ENCODE data around the gene ZFAND3.

The ZFAND3 gene

GRCh38 chr6:38159596-38159995 is 340.1 kb downstream of the ZFAND3 start:
- DNase-seq = no peak

GRCh38 chr6:38160831-38161230 is 341.3 kb downstream of the ZFAND3 start:
- no peak for DNase-seq

GRCh38 chr6:38161331-38161730 is 341.8 kb downstream of the ZFAND3 start:
- DNase-seq = no peak

DNA sequence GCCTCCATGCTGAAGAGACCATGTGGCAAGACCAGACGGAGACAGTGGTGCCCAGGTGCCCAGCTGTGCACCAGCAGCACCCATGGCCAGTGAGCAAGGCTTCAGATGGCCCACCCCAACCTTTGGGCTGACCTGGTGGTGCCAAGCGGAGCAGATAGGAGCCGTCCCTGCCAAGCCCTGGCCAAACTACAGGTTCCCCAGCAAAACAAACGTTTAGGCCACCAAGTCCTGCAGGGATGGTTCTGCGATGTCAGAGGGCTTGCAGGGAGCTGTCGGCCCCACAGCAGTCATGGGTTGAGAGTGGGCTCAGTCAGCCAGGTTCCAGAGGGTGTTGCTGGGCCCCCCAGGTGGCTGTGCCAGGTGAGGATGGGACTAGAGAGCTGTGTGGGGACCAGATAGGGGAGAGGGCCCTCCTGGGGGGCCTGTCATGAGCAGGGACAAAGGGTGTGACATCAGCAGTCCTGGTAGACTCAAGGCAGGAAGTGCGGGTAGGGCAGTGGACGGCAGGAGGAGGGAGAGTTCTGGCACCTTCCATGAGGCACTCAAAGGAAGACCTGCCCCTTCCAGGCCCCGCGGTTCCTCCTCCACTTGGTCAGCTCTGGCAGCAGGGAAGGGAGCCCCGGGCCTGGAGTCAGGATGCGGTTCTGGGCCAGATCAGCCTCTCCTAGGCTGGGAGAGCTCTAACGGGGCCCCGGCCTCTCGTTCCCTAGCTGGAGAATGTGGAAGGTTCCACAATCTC is 342.4 kb downstream of the ZFAND3 start:
- DNase-seq = no peak

DNA sequence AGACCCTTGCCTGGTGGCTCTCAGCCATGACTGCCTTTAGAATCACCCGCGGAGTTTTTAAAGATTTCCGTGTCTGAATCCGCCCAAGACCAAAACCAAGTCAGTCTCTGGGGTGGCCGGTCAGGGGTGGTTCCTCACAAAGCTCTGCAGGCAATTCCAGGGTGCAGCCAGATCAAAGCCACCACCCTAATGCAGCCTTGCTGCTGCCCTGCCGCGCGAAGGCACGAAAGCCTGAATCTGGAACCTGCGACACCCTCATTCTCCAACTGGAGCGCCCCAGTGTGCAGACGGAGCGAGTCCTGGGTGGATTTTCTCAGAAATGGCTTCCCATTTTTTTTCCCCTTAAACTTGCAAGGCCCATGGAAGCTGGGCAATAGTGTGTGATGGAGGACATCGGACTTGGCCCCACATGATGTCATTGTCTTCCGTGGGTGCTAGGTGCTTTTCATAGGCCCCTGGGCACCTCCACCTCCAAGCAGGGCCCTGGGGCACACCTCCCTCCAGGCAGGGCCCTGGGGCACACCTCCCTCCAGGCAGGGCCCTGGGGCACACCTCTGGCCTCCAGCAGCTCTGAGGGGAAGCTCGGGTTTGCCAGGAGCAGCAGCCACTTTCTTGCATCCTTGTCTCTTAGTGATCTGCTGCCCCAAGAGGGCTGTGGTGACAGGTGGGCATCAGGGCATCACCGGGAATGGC is 343.1 kb downstream of the ZFAND3 start:
- no peak for DNase-seq

DNA sequence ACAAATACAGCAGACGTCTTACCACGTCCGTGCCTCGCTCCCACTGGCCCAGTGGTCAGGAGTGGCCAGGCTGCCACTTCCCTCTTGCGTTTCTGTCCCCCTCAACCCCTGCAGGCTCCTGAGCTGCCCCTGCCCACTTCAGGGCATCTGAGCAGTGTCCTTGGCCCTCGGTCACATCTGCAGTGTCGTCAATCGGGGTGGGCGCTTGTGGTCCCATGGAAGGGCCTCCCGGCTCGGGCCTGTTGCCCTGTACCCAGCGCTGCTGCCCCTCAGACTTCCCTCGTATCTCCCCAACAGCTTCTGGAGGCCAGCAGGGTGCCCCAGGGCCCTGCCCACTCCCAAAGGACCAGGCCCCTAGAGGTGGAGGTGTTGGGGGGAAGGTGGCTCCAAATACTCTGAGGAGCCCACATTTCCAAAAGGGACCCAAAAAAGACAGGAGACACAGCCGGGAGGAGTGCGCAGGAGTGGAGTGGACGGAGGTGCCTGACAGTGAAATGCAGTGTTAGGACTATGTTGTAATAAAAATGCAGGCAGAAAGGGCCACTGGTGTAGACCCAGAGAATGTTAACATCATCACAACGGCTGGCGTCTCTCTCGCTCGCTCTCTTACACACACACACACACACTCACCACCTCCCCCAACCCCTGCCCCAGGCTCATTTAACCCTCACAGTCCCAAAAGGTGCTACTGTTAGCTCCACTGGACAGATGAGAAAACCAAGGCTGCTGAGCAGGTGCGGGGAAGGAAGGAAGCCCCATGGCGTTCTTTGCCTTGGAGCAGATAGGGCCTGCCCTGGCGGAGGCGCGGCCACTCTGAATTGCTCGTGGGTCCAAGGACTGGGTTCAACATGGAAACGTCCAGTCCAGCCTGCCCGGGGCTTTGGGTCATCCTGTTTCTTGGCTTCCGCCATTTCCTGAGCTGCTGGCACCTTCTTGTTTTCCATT is 343.9 kb downstream of the ZFAND3 start:
- DNase-seq = no peak

- no peak for DNase-seq
These were observed 344.6 kb downstream of the ZFAND3 start for GRCh38 chr6:38164131-38164481.

DNA sequence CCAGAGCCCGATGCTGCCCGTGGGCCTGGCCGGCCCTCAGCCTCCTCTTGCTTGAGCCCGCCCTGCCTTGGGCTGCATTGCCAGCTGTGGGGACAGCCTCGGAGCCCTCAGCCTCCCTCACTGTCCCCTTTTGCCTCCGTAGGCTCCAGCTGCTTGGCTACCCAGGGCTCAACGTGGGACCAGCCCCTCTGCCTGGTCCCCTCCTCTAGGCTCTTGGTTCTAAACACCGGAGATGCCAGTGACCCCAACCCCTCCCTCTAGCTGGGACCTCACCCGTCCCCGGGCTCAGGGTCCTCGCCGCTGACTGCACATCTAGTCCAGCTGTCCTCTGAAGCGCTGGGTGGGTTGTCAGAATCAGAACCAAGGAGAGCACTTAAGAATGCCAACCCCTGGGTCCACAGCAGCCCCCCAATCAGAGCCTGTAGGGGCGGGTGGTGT is 345.2 kb downstream of the ZFAND3 start:
- DNase-seq = no peak

DNA sequence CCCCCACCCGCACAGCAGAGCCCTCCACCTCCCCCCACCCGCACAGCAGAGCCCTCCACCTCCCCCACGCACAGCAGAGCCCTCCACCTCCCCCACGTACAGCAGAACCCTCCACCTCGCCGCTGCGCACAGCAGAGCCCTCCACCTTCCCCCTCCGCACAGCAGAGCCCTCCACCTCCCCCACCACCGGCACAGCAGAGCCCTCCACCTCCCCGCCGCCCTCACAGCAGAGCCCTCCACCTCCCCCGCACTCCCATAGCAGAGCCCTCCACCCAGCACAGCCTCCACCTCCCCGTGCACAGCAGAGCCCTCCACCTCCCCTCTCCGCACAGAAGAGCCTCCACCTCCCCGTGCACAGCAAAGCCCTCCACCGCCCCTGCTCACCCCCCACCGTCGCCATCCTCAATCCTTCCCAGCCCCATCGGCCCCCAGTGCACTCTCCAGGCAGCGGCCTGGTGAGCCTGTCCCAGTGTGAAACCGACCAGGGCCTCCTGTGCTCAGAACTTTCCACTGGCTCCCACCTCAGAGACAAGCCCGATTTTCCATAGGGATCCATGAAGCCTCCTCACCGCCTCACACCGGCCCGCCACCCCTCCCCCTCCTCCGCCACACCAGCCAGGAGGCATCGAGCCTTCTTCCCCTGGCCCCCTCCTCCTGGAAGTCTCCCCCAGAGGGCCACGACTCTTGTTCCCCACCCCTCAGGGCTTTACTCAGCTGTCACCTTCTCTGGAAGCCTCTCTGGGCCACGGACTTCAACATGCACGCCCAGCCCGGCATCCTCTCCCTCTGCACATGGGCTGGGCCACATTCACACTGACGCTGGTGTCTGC is 347.1 kb downstream of the ZFAND3 start:
- no peak for DNase-seq

DNA sequence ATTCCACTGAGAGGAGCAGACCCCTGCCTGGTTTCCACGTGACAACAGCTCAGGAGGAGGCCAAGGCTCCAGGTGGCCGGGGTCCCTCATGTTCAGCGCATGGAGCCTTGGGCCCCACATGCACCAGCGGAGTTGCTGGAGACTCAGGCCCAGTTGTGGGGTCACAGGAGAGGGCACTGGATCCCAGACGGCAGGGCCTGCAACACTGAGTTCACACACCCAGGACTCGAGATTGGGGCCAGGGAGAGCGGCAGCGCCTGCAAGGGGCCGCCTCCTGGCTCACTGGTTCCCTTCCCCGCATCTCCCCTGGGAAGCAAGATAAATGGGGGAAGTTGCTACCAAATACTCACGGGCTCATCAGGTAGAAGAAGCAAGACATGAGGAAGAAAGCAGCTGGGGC is 348.1 kb downstream of the ZFAND3 start:
- DNase-seq = no peak

- DNase-seq = no peak
These were observed 348.6 kb downstream of the ZFAND3 start for GRCh38 chr6:38168126-38168525.

DNA sequence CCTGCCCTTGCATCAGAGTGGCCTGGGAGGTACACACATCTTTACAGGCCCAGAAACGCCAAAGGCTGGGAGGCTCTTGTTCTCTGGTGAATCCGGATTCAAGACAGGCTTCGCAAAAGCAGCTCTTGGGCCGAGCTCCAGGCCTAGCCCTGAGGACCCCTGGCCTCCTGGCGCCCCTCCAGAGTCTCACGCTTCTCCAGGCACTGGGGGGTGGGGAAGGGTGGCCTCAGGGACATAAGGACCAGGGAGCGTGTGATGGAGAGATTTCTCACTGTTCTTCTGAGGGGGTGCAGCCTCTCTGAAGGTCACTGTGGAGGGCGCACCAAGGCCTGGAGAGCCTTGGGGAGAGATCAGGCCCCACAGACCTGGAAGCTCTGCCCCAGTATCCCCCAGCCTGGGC is 349.2 kb downstream of the ZFAND3 start:
- no peak for DNase-seq

- DNase-seq = no peak
These were observed 349.9 kb downstream of the ZFAND3 start for GRCh38 chr6:38169221-38169976.

DNA sequence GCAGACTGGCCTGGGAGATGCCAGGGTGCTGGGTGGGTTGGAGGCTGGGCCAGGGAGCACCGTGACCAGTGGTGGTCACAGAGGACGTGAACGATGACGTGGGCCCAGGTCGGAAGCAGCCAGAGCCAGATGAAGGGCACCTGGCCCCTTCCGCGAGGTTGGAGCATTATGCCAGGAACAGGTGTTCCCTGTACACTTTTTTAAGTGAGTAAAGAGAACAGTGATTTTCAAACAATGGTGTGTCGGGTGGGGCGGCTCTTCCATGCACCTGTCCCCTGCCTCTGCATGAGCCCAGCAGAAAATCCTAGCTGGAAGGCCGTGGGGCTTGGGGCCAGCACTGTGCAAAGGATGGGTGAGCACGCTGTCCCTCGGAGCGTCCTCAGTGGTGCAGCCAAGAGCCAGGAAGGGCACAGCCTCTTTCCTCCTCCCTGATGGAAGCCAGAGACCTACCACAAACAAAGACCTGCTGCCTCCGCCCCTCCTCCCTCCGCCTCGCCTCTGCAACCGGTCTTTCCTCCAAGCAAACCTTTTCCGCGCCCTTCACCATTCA is 350.5 kb downstream of the ZFAND3 start:
- no peak for DNase-seq

- DNase-seq = no peak
These were observed 351.3 kb downstream of the ZFAND3 start for GRCh38 chr6:38170666-38171355.

- DNase-seq = no peak
These were observed 352.6 kb downstream of the ZFAND3 start for GRCh38 chr6:38171997-38172738.

DNA sequence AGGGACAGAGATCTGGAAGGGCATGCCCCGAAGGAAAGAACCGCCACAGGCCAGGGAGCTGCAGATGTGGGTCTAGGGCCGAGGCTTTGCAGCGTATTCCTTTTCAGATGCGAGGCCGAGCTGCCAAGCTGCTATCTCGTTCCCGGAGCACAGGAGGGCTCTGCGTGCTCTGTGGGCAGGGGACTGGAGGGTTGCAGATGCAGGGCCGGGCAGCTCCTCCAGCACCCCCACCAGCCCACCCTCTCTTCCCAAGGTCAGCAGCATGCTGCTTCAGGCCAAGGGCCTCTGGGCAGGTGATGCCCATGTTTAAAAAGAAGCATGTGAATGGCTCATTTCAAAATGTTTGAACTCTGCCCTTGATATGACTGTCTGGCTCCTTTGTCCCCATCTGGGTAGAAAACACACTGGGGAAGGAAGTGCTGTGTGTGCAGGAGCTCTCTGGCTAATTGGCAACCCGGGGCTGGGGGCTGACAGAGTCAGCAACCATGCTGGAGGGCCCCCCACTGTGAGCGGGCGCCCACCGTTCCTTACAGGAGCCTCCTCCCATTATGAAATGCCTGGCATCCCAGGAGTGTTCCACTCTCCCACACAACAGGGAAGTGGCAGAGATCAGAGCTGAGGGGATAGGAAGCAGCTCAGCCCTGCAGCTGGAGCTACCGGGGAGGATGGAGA is 353.3 kb downstream of the ZFAND3 start:
- DNase-seq = no peak

GRCh38 chr6:38173909-38174308 is 354.4 kb downstream of the ZFAND3 start:
- no peak for DNase-seq

DNA sequence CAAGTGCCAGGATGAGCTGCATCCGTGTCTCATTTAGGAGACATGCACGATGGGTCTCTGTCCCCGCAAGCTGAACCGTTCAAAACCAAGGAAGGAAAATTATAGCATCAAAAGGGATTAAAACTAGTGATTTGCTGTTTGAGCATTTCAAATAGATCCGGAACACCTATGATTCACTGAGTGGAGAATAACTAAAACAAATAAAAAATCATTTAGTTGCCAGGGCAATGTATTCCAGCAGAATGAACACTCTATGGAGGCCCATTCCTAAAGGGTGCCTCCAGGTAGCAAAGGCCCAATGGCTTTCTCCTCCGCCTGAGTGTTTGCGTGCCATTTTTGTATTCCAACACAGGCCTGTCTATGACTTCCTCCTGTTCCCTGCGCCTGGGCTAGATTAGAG is 354.8 kb downstream of the ZFAND3 start:
- DNase-seq = no peak

Data from activated CD4-positive, alpha-beta T cell treated with anti-CD3 and anti-CD28 coated beads, Interleukin-2, amount 50 U/mL, for 4 hours (primary cell).